OCI-LY1 (cell line): ENCODE results near the gene KCNH8.
A peak's percentile ranks its signal among the peaks of the same experiment; 100 is the strongest.

Experiments
- H2AFZ ChIP-seq: fragments of 200-600 bp; sonication (generic), shearing (Covaris generic); 2 replicates; pipeline ENCODE4 v1.6.0; 2014; ENCODE audit warnings: antibody characterized with exemption, mild to moderate bottlenecking, low read length
- H3F3A ChIP-seq: fragments of 200-600 bp; sonication (generic), shearing (Covaris generic); 2 replicates; pipeline ENCODE4 v1.6.0; 2014; ENCODE audit warnings: mild to moderate bottlenecking, antibody characterized with exemption, low read length, moderate library complexity; ENCODE audit not compliant: insufficient read depth
- H3K27ac ChIP-seq: fragments of 200-600 bp; sonication (generic); 2 replicates; pipeline ENCODE4 v1.5.1; 2014; ENCODE audit warnings: low read length, mixed run types, mild to moderate bottlenecking, low read depth; ENCODE audit not compliant: poor library complexity, severe bottlenecking
- H3K27me3 ChIP-seq: fragments of 200-600 bp; sonication (generic); 2 replicates; pipeline ENCODE4 v1.6.0; 2014; ENCODE audit warnings: antibody characterized with exemption, mild to moderate bottlenecking, low read length, moderate library complexity; ENCODE audit not compliant: insufficient read depth
- H3K36me3 ChIP-seq: fragments of 200-600 bp; sonication (generic); 2 replicates; pipeline ENCODE4 v1.6.1; 2014; ENCODE audit warnings: mild to moderate bottlenecking, antibody characterized with exemption, low read length, moderate library complexity, mixed read lengths; ENCODE audit not compliant: insufficient read depth
- H3K4me1 ChIP-seq: fragments of 200-600 bp; sonication (generic); 2 replicates; pipeline ENCODE4 v1.5.1; 2014; ENCODE audit warnings: mild to moderate bottlenecking, low read length, moderate library complexity; ENCODE audit not compliant: insufficient read depth, severe bottlenecking
- H3K4me2 ChIP-seq: fragments of 200-600 bp; sonication (generic), shearing (Covaris generic); 2 replicates; pipeline ENCODE4 v1.6.1; 2014; ENCODE audit warnings: low read length
- H3K4me3 ChIP-seq: fragments of 200-600 bp; sonication (generic); 2 replicates; pipeline ENCODE4 v1.5.1; 2014; ENCODE audit warnings: low read length, low read depth, mild to moderate bottlenecking, mixed read lengths; ENCODE audit not compliant: poor library complexity, severe bottlenecking
- H3K79me2 ChIP-seq: fragments of 200-600 bp; shearing (Covaris generic); 2 replicates; pipeline ENCODE4 v1.6.1; 2016; ENCODE audit warnings: mixed run types, low read length, mixed read lengths; ENCODE audit not compliant: insufficient read depth
- H3K9ac ChIP-seq: fragments of 200-600 bp; sonication (generic), shearing (Covaris generic); 2 replicates; pipeline ENCODE4 v1.6.1; 2014; ENCODE audit warnings: mild to moderate bottlenecking, low read length, mixed read lengths
- H3K9me2 ChIP-seq: fragments of 200-600 bp; sonication (generic), shearing (Covaris generic); 2 replicates; pipeline ENCODE4 v1.6.1; 2014; ENCODE audit warnings: low read depth, mild to moderate bottlenecking, low read length, mixed read lengths
- H3K9me3 ChIP-seq: fragments of 200-600 bp; shearing (Covaris generic); 2 replicates; pipeline ENCODE4 v1.6.1; 2014; ENCODE audit warnings: low read length, mixed read lengths
- H4K20me1 ChIP-seq: fragments of 200-600 bp; sonication (generic), shearing (Covaris generic); 2 replicates; pipeline ENCODE4 v1.6.0; 2016; ENCODE audit warnings: mild to moderate bottlenecking, low read length; ENCODE audit not compliant: insufficient read depth
- CTCF ChIP-seq: fragments of 200-600 bp; sonication (generic), shearing (Covaris generic); IDR thresholded peaks from 2 replicates; pipeline ENCODE4 v1.5.1; 2017; ENCODE audit warnings: mild to moderate bottlenecking, antibody characterized with exemption, low read length, moderate library complexity, mixed read lengths
- EZH2 ChIP-seq: fragments of 200-600 bp; sonication (generic), shearing (Covaris generic); IDR thresholded peaks from 2 replicates; pipeline ENCODE4 v1.8.0; 2017; ENCODE audit warnings: borderline replicate concordance, mixed run types, mild to moderate bottlenecking, antibody characterized with exemption, low read length, moderate library complexity, mixed read lengths

The KCNH8 gene

GRCh38 chr3:19348941-19349564 is 200.7 kb downstream of the KCNH8 start:
- no peak for TF ChIP-seq EZH2
- peak; percentile 62 for TF ChIP-seq CTCF

GRCh38 chr3:19357947-19358346 is 209.6 kb downstream of the KCNH8 start:
- Histone ChIP-seq H3K27ac (no peak overlapping the region), H3F3A (no peaks in the 10 kb centered on the region), H3K79me2 (no peaks in the 10 kb centered on the region), H3K9ac (no peak overlapping the region), H3K4me1 (no peaks in the 10 kb centered on the region), H3K4me3 (no peak overlapping the region), H2AFZ (no peak overlapping the region), H4K20me1 (no peaks in the 10 kb centered on the region), H3K27me3 (no peaks in the 10 kb centered on the region), H3K4me2 (no peak overlapping the region), H3K36me3 (no peaks in the 10 kb centered on the region), H3K9me3 (no peaks in the 10 kb centered on the region), H3K9me2 (no peaks in the 10 kb centered on the region)
- TF ChIP-seq CTCF (no peak), EZH2 (no peak)

More at GRCh38 chr3:19348941-19349564, 200.7 kb downstream of the KCNH8 start:
- H3K27me3 ChIP-seq, result no peaks in the 10 kb centered on the region
- no peaks in the 10 kb centered on the region for H3K9me3 ChIP-seq
- H3K4me3 ChIP-seq, result no peak overlapping the region
- no peaks in the 10 kb centered on the region for H3K9me2 ChIP-seq
- H3K9ac ChIP-seq, result peak overlapping the region; percentile 64
- no peaks in the 10 kb centered on the region for H3F3A ChIP-seq
- peak overlapping the region; percentile 51; the same call in 1 of the 2 replicates for H3K4me2 ChIP-seq
- H4K20me1 ChIP-seq, result no peaks in the 10 kb centered on the region
- no peaks in the 10 kb centered on the region for H3K79me2 ChIP-seq
- H3K27ac ChIP-seq, result peak overlapping the region; percentile 93
- no peak overlapping the region for H2AFZ ChIP-seq
- H3K36me3 ChIP-seq, result no peaks in the 10 kb centered on the region
- H3K4me1 ChIP-seq, result peaks cover 54% of the 10 kb centered on the region

GRCh38 chr3:19363071-19363470 is 214.8 kb downstream of the KCNH8 start:
- TF ChIP-seq EZH2 (no peak), CTCF (no peak)
- Histone ChIP-seq H3K9me3 (no peaks in the 10 kb centered on the region), H3K4me1 (no peaks in the 10 kb centered on the region), H3K79me2 (no peaks in the 10 kb centered on the region), H4K20me1 (no peaks in the 10 kb centered on the region), H3F3A (no peaks in the 10 kb centered on the region), H3K4me3 (no peak overlapping the region), H3K27ac (no peak overlapping the region), H3K9me2 (no peaks in the 10 kb centered on the region), H2AFZ (no peak overlapping the region), H3K4me2 (no peak overlapping the region), H3K9ac (no peak overlapping the region), H3K27me3 (no peaks in the 10 kb centered on the region), H3K36me3 (no peaks in the 10 kb centered on the region)
